ENCODE data around the gene RIC8B.

DNA sequence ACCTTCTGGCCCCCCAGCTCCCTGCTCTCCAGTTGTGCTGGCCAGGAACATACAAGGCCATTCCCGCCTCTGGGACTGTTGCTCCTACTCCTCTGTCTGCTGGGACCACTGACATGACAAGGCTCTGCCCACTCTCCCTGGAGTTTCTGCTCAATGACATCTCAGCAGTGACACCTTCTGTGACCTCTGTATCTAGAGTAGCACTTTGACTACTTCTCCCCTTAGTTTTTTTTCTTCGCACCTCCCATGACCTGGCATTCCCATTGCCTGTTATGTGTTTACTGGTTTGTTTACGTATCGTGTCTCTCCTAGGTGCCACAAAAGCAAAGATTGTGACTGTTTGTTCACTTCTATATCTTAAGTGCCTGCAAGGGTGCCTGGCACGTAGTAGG lies 141.1 kb downstream of the RIC8B start:
- TF ChIP-seq, protein P1, sequence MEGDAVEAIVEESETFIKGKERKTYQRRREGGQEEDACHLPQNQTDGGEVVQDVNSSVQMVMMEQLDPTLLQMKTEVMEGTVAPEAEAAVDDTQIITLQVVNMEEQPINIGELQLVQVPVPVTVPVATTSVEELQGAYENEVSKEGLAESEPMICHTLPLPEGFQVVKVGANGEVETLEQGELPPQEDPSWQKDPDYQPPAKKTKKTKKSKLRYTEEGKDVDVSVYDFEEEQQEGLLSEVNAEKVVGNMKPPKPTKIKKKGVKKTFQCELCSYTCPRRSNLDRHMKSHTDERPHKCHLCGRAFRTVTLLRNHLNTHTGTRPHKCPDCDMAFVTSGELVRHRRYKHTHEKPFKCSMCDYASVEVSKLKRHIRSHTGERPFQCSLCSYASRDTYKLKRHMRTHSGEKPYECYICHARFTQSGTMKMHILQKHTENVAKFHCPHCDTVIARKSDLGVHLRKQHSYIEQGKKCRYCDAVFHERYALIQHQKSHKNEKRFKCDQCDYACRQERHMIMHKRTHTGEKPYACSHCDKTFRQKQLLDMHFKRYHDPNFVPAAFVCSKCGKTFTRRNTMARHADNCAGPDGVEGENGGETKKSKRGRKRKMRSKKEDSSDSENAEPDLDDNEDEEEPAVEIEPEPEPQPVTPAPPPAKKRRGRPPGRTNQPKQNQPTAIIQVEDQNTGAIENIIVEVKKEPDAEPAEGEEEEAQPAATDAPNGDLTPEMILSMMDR (IDR thresholded peaks at IDR 0.05; ENCODE audit: low read depth, low read length, poor library complexity, severe bottlenecking) = no peak
- TF ChIP-seq EZH2phosphoT487 (IDR thresholded peaks at IDR 0.05; ENCODE audit: borderline replicate concordance, low read length) = no peak
